Activated naive CD8-positive, alpha-beta T cell treated with anti-CD3 and anti-CD28 coated beads for 36 hours (primary cell): ENCODE data around the gene CCDC126. TPM values are rescaled to one million over a fixed set of nuclear protein-coding genes. Genes with fewer than 3 reads are reported as not detected.

ENCODE experiments used
- DNase-seq: peaks from one replicate; pipeline ENCODE4 v3.0.0; 2021
- H3K27ac Mint-ChIP-seq: one replicate; pipeline ENCODE4 v1.8.0; 2022; ENCODE audit warnings: mild to moderate bottlenecking, moderate library complexity, mixed read lengths
- H3K27me3 Mint-ChIP-seq: one replicate; pipeline ENCODE4 v1.8.0; 2022; ENCODE audit warnings: mild to moderate bottlenecking, mixed read lengths
- H3K36me3 Mint-ChIP-seq: one replicate; pipeline ENCODE4 v1.8.0; 2021; ENCODE audit warnings: mild to moderate bottlenecking, mixed read lengths
- H3K4me1 Mint-ChIP-seq: one replicate; pipeline ENCODE4 v1.8.0; 2021; ENCODE audit warnings: mixed read lengths
- H3K4me3 Mint-ChIP-seq: one replicate; pipeline ENCODE4 v1.8.0; 2022; ENCODE audit warnings: mild to moderate bottlenecking, moderate library complexity, mixed read lengths
- H3K9me3 Mint-ChIP-seq: one replicate; pipeline ENCODE4 v1.8.0; 2022; ENCODE audit warnings: mixed read lengths
- total RNA-seq, 2 experiments: library from RNA; stranded (reverse); gene quantifications; one replicate each; pipeline ENCODE4 v1.2.3, GENCODE V29; 2021

CCDC126 gene
- total RNA-seq, 2 experiments from 2014 or later, result 3.9 to 4.3 TPM

DNA sequence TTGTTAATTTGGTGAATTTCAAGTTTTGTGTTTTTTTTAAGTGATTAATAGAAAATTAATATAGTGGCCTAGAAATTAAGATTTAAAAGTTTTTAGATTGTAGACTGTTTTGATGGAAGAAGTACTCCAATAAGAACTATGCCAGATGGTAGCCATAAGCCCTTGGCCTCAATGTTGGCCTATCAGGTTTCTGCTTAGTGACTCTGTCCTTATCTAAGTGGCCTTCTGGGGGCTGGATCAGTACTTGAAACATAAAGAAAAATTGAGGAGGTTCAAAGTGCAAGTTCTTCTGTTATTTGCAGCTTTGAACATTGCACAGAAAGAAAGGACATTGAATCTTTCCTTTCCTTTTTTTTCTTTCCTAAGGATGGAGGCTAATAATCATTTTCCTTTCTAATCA lies 9.9 kb downstream of the CCDC126 start:
- Mint-ChIP-seq H3K4me1 (peaks cover 6% of the 10 kb centered on the region), H3K9me3 (no peaks in the 10 kb centered on the region), H3K4me3 (no peak overlapping the region), H3K27ac (no peak overlapping the region), H3K27me3 (no peaks in the 10 kb centered on the region), H3K36me3 (peaks cover 9% of the 10 kb centered on the region)
- no peak for DNase-seq

DNA sequence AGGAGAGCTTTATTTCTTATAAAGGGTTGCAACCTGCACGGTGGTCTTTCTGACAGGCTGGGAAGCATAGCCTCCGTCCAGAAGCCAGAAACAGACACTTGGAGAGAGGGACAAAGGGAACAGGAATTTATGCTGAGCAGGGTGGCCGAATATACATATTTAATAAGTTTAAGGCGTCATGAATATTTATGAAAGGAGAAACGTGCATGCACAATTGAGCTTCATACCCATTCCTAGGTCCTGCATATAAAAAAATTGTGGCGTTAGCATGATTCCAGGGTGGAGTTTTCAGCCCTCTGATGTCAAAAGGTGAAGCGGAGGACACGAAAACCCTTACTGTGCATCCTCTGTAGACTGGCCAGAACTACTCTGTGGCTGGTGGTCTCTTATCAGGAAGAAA lies 10.7 kb downstream of the CCDC126 start:
- Mint-ChIP-seq H3K36me3 (peaks cover 13% of the 10 kb centered on the region), H3K9me3 (no peaks in the 10 kb centered on the region), H3K4me1 (peaks cover 2% of the 10 kb centered on the region), H3K27ac (no peak overlapping the region), H3K4me3 (no peak overlapping the region), H3K27me3 (no peaks in the 10 kb centered on the region)
- no peak for DNase-seq

DNA sequence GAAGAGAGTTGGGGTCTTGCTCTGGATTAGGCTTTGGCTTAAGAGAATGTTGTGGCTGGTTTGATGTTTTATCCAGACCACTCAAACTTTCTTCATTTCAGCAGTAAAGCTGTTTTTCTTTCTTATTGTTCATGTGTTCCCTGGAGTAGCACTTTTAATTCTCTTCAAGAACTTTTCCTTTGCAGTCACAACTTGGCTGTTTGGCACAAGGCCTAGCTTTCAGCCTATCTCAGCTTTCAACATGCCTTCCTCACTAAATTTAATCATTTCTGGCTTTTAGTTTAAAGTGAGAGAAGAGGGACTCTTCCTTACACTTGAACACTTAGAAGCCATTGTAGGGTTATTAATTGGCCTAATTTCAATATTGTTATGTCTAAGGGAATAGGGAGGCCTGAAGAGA lies 18.1 kb downstream of the CCDC126 start:
- no peak for DNase-seq
- Mint-ChIP-seq H3K27ac (no peak overlapping the region), H3K27me3 (no peaks in the 10 kb centered on the region), H3K4me3 (no peak overlapping the region), H3K4me1 (peaks cover 3% of the 10 kb centered on the region), H3K36me3 (peaks cover 56% of the 10 kb centered on the region), H3K9me3 (peaks cover 27% of the 10 kb centered on the region)

GRCh38 chr7:23616593-23616992 lies 19.4 kb downstream of the CCDC126 start:
- Mint-ChIP-seq H3K27me3 (no peaks in the 10 kb centered on the region), H3K4me3 (no peak overlapping the region)

DNA sequence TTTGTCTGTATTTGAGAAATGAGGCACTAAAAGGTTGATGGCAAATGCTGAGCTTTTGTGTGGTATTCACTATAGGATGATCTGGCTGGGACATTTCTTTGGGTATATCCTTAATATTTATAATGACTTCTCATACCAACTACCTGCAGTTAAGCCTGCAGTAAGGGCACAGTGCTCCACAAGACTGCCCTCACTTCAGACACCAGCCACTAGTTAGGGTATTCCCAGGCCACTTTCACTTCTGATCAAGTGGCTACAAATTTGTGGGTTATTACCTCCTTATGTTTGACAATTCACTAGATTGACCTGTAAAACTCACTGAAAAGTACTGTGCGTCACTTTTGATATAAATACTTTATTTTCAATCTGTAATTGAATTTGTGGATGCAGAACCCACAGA lies 20.3 kb downstream of the CCDC126 start:
- Mint-ChIP-seq H3K36me3 (peaks cover 64% of the 10 kb centered on the region), H3K27ac (no peak overlapping the region), H3K4me1 (peaks cover 3% of the 10 kb centered on the region), H3K27me3 (no peaks in the 10 kb centered on the region), H3K9me3 (peaks cover 27% of the 10 kb centered on the region), H3K4me3 (no peak overlapping the region)
- no peak for DNase-seq

More at GRCh38 chr7:23616593-23616992, 19.4 kb downstream of the CCDC126 start:
- H3K27ac Mint-ChIP-seq, result no peak overlapping the region
- H3K36me3 Mint-ChIP-seq, result peaks cover 61% of the 10 kb centered on the region
- H3K9me3 Mint-ChIP-seq, result peaks cover 27% of the 10 kb centered on the region
- no peak for DNase-seq
- H3K4me1 Mint-ChIP-seq, result peaks cover 3% of the 10 kb centered on the region

DNA sequence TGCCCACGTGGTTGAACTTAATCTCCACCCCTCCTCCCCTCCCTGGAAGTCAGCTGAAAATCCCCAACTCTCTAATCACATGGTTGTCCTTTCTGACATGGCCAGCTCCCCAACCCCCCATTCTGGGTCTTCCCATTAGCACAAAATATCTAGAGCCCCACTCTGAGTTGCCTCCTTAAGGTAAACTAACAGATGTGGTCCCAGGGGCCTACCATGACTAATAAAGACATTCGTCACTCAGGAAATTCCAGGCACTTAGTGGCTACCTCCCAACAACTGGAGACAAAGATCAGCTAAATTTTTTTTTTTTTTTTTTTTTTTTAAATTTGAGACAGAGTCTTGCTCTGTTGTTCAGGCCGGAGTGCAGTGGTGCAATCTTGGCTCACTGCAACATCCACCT lies 21.1 kb downstream of the CCDC126 start:
- peaks cover 63% of the 10 kb centered on the region for H3K36me3 Mint-ChIP-seq
- H3K4me1 Mint-ChIP-seq, result peaks cover 3% of the 10 kb centered on the region
- H3K9me3 Mint-ChIP-seq, result peaks cover 27% of the 10 kb centered on the region
- DNase-seq, result no peak
- H3K4me3 Mint-ChIP-seq, result no peak overlapping the region
- no peak overlapping the region for H3K27ac Mint-ChIP-seq
- H3K27me3 Mint-ChIP-seq, result no peaks in the 10 kb centered on the region

DNA sequence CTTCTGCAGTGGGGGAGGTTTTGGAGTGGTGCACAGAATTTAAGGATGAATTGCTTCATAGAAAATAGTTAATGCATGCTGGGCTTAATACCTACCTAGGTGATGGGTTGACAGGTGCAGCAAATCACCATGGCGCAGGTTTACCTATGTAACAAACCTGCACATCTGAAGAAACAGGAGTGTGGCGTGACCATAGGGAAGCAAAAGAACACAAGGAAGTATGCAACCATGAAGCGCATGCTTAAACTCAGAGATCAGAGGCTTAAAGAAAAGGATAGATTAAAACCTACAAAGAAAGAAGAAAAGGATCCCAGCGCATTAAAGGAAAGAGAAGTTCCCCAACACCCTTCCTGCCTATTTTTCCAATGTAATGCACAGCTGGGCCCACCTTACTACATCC lies 22.0 kb downstream of the CCDC126 start:
- Mint-ChIP-seq H3K4me3 (no peak overlapping the region), H3K27ac (no peak overlapping the region), H3K4me1 (peaks cover 3% of the 10 kb centered on the region), H3K27me3 (no peaks in the 10 kb centered on the region), H3K9me3 (peaks cover 27% of the 10 kb centered on the region), H3K36me3 (peaks cover 56% of the 10 kb centered on the region)
- no peak for DNase-seq

GRCh38 chr7:23622506-23622925 lies 25.3 kb downstream of the CCDC126 start:
- H3K27me3 Mint-ChIP-seq, result no peaks in the 10 kb centered on the region
- no peak overlapping the region for H3K4me3 Mint-ChIP-seq
- no peak overlapping the region for H3K27ac Mint-ChIP-seq
- peaks cover 3% of the 10 kb centered on the region for H3K4me1 Mint-ChIP-seq
- H3K36me3 Mint-ChIP-seq, result peaks cover 32% of the 10 kb centered on the region
- peaks cover 9% of the 10 kb centered on the region for H3K9me3 Mint-ChIP-seq
- DNase-seq, result no peak

- peaks cover 3% of the 10 kb centered on the region for H3K36me3 Mint-ChIP-seq
- no peak overlapping the region for H3K4me3 Mint-ChIP-seq
- no peaks in the 10 kb centered on the region for H3K27me3 Mint-ChIP-seq
- no peaks in the 10 kb centered on the region for H3K4me1 Mint-ChIP-seq
- H3K27ac Mint-ChIP-seq, result no peak overlapping the region
- no peak for DNase-seq
- no peaks in the 10 kb centered on the region for H3K9me3 Mint-ChIP-seq
Measured at GRCh38 chr7:23628370-23628769, 31.2 kb downstream of the CCDC126 start.

DNA sequence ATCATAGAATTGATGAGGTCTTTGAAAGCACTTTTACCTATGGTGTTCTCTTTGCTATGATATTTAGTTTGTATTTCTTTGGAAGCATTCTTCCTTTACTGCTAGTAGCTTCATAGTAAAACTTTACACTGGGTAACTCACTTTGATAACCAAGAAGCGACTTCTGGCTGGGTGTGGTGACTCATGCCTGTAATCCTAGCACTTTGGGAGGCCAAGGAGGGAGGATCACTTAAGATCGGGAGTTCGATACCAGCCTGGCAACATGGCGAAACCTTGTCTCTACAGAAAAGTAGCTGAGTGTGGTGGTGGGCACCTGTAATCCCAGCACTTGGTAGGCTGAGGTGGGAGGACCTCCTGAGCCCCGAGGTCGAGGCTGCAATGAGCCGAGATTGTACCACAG lies 36.2 kb downstream of the CCDC126 start:
- H3K4me3 Mint-ChIP-seq, result no peak overlapping the region
- no peaks in the 10 kb centered on the region for H3K27me3 Mint-ChIP-seq
- H3K9me3 Mint-ChIP-seq, result no peaks in the 10 kb centered on the region
- H3K36me3 Mint-ChIP-seq, result peaks cover 3% of the 10 kb centered on the region
- H3K27ac Mint-ChIP-seq, result no peak overlapping the region
- no peaks in the 10 kb centered on the region for H3K4me1 Mint-ChIP-seq
- no peak for DNase-seq

DNA sequence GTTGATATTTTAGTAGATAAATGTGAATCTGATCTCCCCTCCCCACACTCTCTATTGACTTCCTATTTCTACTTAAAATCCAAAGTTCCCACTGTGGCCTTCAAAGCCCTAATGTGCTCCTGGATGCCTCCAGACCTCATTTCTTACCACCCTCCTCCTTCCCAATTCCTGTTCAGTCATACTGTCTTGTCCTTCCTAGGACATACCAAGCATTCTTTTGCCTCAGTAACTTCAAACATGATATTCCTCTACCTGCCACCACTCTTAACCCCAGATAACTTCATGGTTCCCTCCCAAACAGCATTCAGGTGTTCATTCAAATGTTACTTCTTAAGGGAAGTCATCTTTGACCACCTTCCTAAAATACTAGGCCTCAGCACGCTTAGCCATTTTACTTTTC lies 48.6 kb downstream of the CCDC126 start:
- H3K9me3 Mint-ChIP-seq, result no peaks in the 10 kb centered on the region
- H3K27ac Mint-ChIP-seq, result no peak overlapping the region
- no peaks in the 10 kb centered on the region for H3K27me3 Mint-ChIP-seq
- DNase-seq, result no peak
- peaks cover 4% of the 10 kb centered on the region for H3K36me3 Mint-ChIP-seq
- peaks cover 4% of the 10 kb centered on the region for H3K4me1 Mint-ChIP-seq
- no peak overlapping the region for H3K4me3 Mint-ChIP-seq

DNA sequence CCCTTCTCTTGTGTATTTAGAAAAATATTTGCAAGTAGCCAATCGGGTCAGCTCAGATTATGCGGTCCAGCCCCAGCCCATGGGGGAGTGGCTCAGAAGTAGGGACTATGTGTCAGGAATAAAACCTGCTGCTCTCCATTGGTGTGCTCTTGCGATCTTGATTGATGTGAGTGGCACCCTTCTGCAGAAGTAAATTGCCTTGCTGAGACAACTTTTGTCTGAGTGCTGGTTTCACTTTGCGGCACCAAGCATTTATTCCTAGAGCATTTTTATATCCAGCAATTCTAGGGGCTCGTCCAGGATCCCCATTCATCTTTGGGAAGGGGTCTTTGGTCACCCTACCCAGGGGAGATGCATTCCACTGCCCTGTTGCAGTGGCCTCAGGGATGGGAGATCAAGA lies 56.8 kb downstream of the CCDC126 start:
- peaks cover 11% of the 10 kb centered on the region for H3K36me3 Mint-ChIP-seq
- peaks cover 24% of the 10 kb centered on the region for H3K9me3 Mint-ChIP-seq
- no peak overlapping the region for H3K4me3 Mint-ChIP-seq
- H3K27me3 Mint-ChIP-seq, result no peaks in the 10 kb centered on the region
- DNase-seq, result no peak
- no peak overlapping the region for H3K27ac Mint-ChIP-seq
- H3K4me1 Mint-ChIP-seq, result no peaks in the 10 kb centered on the region

- no peak overlapping the region for H3K4me3 Mint-ChIP-seq
- H3K27ac Mint-ChIP-seq, result no peak overlapping the region
- no peaks in the 10 kb centered on the region for H3K27me3 Mint-ChIP-seq
- H3K36me3 Mint-ChIP-seq, result peaks cover 11% of the 10 kb centered on the region
- peaks cover 28% of the 10 kb centered on the region for H3K9me3 Mint-ChIP-seq
- DNase-seq, result no peak
- H3K4me1 Mint-ChIP-seq, result no peaks in the 10 kb centered on the region
Measured at GRCh38 chr7:23654508-23654907, 57.3 kb downstream of the CCDC126 start.

GRCh38 chr7:23655433-23655832 lies 58.3 kb downstream of the CCDC126 start:
- H3K9me3 Mint-ChIP-seq, result peaks cover 29% of the 10 kb centered on the region
- no peak overlapping the region for H3K27ac Mint-ChIP-seq
- H3K4me3 Mint-ChIP-seq, result no peak overlapping the region
- no peak for DNase-seq
- H3K27me3 Mint-ChIP-seq, result no peaks in the 10 kb centered on the region
- H3K36me3 Mint-ChIP-seq, result peaks cover 11% of the 10 kb centered on the region
- no peaks in the 10 kb centered on the region for H3K4me1 Mint-ChIP-seq

- no peaks in the 10 kb centered on the region for H3K4me1 Mint-ChIP-seq
Measured at GRCh38 chr7:23658831-23659427, 61.7 kb downstream of the CCDC126 start.

GRCh38 chr7:23661385-23661784 lies 64.2 kb downstream of the CCDC126 start:
- no peaks in the 10 kb centered on the region for H3K27me3 Mint-ChIP-seq
- no peaks in the 10 kb centered on the region for H3K4me1 Mint-ChIP-seq
- peaks cover 10% of the 10 kb centered on the region for H3K9me3 Mint-ChIP-seq
- DNase-seq, result no peak
- H3K4me3 Mint-ChIP-seq, result no peak overlapping the region
- peaks cover 2% of the 10 kb centered on the region for H3K36me3 Mint-ChIP-seq
- no peak overlapping the region for H3K27ac Mint-ChIP-seq

More at GRCh38 chr7:23658831-23659427, 61.7 kb downstream of the CCDC126 start:
- peaks cover 5% of the 10 kb centered on the region for H3K36me3 Mint-ChIP-seq
- no peak overlapping the region for H3K4me3 Mint-ChIP-seq
- H3K9me3 Mint-ChIP-seq, result peaks cover 24% of the 10 kb centered on the region
- H3K27me3 Mint-ChIP-seq, result no peaks in the 10 kb centered on the region
- DNase-seq, result no peak
- H3K27ac Mint-ChIP-seq, result no peak overlapping the region
